Measurements from ENCODE around the gene DENND4A.

The DENND4A gene

DNA sequence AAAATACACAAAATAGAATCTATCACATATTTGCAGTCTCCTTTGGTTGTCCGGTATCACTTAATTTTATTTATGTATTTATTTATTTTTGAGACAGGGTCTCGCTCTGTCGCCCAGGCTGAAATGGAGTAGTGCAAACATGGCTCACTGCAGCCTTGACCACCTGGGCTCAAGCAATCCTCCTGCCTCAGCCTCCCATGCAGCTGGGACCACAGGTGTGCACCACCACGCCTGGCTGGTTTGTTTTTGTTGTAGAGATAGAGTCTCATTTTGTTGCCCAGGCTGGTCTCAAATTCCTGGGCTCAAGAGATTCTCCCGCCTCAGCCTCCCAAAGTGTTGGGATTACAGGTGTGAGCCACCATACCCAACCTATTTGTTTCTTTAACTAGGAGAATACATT, 33.9 kb downstream of the DENND4A start:
- H3K4me3 ChIP-seq (ENCODE audit: low read length), result no peak overlapping the region
- TF ChIP-seq CTCF (IDR thresholded peaks at IDR 0.05; ENCODE audit: insufficient read depth, low read depth, low read length, missing control alignments), result no peak
- DNase-seq (ENCODE audit: low read depth), result no peak

DNA sequence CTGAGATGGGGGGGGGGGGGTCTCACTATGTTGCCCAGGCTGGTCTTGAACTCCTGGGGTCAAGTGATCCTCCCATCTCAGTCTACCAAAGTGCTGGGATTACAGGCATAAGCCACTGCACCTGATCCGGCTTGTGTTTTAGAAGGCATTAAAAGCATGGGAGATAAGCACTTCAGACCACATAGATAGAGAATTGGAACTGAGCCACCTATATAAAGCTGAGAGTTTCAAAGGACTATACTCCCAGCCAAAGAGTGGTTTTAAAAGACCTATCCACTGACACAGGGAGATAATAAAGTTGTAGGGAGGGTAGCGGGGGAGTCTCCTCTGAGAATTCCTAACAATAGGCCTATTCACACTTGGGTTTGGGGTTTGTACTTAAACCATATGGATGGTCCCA, 34.8 kb downstream of the DENND4A start:
- no peak overlapping the region for H3K4me3 ChIP-seq (ENCODE audit: low read length)
- DNase-seq (ENCODE audit: low read depth), result no peak
- no peak for TF ChIP-seq CTCF (IDR thresholded peaks at IDR 0.05; ENCODE audit: insufficient read depth, low read depth, low read length, missing control alignments)

DNA sequence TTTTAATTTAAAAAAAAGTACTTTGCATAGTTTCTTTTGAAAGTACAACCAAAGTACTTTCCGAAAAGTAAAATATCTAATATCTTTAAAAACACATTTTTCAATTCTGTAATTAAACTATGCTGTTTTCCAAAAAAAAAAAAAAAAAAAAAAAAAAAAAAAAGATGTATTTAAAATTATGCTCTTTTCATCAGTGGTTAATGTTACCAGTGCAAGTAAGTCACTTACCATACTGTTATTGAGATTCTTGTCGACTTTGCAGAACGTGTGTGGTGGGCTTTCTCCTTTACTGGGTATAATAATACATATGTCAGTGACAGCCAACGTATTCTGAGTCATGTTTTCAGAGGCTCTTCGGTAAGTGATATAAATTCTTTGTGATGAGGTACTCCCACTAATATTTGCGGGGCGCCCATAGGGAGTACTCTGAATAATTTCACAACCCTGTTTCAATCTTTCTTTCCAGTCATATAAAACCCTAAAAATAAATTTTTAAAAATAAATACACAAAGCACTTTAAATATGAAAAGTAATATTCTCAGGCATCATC, 39.9 kb downstream of the DENND4A start:
- DNase-seq (ENCODE audit: low read depth), result no peak
- TF ChIP-seq CTCF (IDR thresholded peaks at IDR 0.05; ENCODE audit: insufficient read depth, low read depth, low read length, missing control alignments), result no peak
- no peak overlapping the region for H3K4me3 ChIP-seq (ENCODE audit: low read length)

DNA sequence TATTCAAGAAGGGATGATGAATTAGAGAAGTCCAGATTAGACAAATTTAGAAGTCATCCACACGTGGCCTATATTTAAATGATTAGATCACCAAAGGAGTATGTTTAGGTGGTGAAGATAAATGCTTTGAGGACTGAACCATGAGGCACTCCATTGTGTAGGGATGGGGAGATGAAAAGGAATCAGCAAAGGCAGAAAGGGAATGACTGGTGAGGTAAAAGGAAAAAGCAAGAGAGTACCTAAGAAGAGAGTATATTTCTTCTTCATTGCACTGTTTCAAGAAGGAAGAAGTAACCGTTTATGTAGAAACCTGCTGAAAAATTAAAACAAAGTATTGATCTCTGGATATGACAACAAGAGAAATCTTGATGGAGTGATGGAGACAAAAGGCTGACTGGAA, 40.7 kb downstream of the DENND4A start:
- TF ChIP-seq CTCF (IDR thresholded peaks at IDR 0.05; ENCODE audit: insufficient read depth, low read depth, low read length, missing control alignments), result no peak
- no peak overlapping the region for H3K4me3 ChIP-seq (ENCODE audit: low read length)
- DNase-seq (ENCODE audit: low read depth), result no peak

- no peak overlapping the region for H3K4me3 ChIP-seq (ENCODE audit: low read length)
- TF ChIP-seq CTCF (IDR thresholded peaks at IDR 0.05; ENCODE audit: insufficient read depth, low read depth, low read length, missing control alignments), result no peak
- DNase-seq (ENCODE audit: low read depth), result no peak
Measured at GRCh38 chr15:65747265-65747664, 44.8 kb downstream of the DENND4A start.

- no peak overlapping the region for H3K4me3 ChIP-seq (ENCODE audit: low read length)
- DNase-seq (ENCODE audit: low read depth), result no peak
- no peak for TF ChIP-seq CTCF (IDR thresholded peaks at IDR 0.05; ENCODE audit: insufficient read depth, low read depth, low read length, missing control alignments)
Measured at GRCh38 chr15:65743637-65744252, 48.3 kb downstream of the DENND4A start.

GRCh38 chr15:65740148-65740547, 51.9 kb downstream of the DENND4A start:
- H3K4me3 ChIP-seq (ENCODE audit: low read length), result no peak overlapping the region
- TF ChIP-seq CTCF (IDR thresholded peaks at IDR 0.05; ENCODE audit: insufficient read depth, low read depth, low read length, missing control alignments), result no peak
- DNase-seq (ENCODE audit: low read depth), result peak; percentile 7

Data from epithelial cell of esophagus (primary cell).